Stimulated activated naive B cell treated with anti-CD40 and anti-IgM and Interleukin-4, amounts not matched to agents 10 μg/mL and 1 μg/mL and 100 μg/mL, for 72 hours (primary cell): ENCODE measurements around the gene STK38.
"Not testable (repeated sequence)": the region's sequence is repeated elsewhere in the genome, so short reads cannot be mapped to it uniquely, and the experiment has no call there.

Experiments
- ATAC-seq, 2 donors: fragments of 150-1000 bp; cut with Tn5 transposase; replicated peaks; 2 replicates each; pipeline ENCODE4 v1.10.0; 2021; ENCODE audit warnings: moderate library complexity in 1 of 2
- DNase-seq: peaks from one replicate; pipeline ENCODE4 v3.0.0; 2021
- H3K27ac Mint-ChIP-seq: one replicate; pipeline ENCODE4 v1.8.0; 2022; ENCODE audit warnings: mild to moderate bottlenecking, mixed read lengths
- H3K27me3 Mint-ChIP-seq, 2 donors: one replicate each; pipeline ENCODE4 v1.8.0; 2022; ENCODE audit warnings: mixed read lengths in 2 of 2
- H3K36me3 Mint-ChIP-seq, 2 donors: one replicate each; pipeline ENCODE4 v1.8.0; 2022; ENCODE audit warnings: mixed read lengths in 2 of 2, mild to moderate bottlenecking in 1 of 2
- H3K4me1 Mint-ChIP-seq, 2 donors: one replicate each; pipeline ENCODE4 v1.8.0; 2022; ENCODE audit warnings: mixed read lengths in 2 of 2, mild to moderate bottlenecking in 1 of 2
- H3K4me3 Mint-ChIP-seq, 2 donors: one replicate each; pipeline ENCODE4 v1.8.0; 2022; ENCODE audit warnings: mild to moderate bottlenecking in 2 of 2, mixed read lengths in 2 of 2, moderate library complexity in 1 of 2
- H3K9me3 Mint-ChIP-seq, 2 donors: one replicate each; pipeline ENCODE4 v1.8.0; 2022; ENCODE audit warnings: mixed read lengths in 2 of 2, mild to moderate bottlenecking in 1 of 2

Gene STK38

GRCh38 chr6:36469148-36469661 lies 78.1 kb downstream of the STK38 start:
- ATAC-seq (no peak), DNase-seq (no peak)
- Mint-ChIP-seq H3K27ac (peak overlapping the region; percentile 1), H3K4me1 (peaks cover 10 to 13% of the 10 kb centered on the region in 2 donors), H3K4me3 (no peak overlapping the region), H3K36me3 (peaks cover 20% of the 10 kb centered on the region in 2 donors), H3K27me3 (no peaks in the 10 kb centered on the region), H3K9me3 (no peaks in the 10 kb centered on the region)

GRCh38 chr6:36467625-36468024 lies 79.7 kb downstream of the STK38 start:
- no peak overlapping the region for H3K4me3 Mint-ChIP-seq
- ATAC-seq, result no peak
- no peaks in the 10 kb centered on the region for H3K9me3 Mint-ChIP-seq
- no peak for DNase-seq
- H3K27me3 Mint-ChIP-seq, result no peaks in the 10 kb centered on the region
- H3K36me3 Mint-ChIP-seq, result peaks cover 16 to 26% of the 10 kb centered on the region in 2 donors
- no peak overlapping the region for H3K27ac Mint-ChIP-seq
- peaks cover 14 to 20% of the 10 kb centered on the region in 2 donors for H3K4me1 Mint-ChIP-seq

GRCh38 chr6:36464233-36464632 lies 83.0 kb downstream of the STK38 start:
- Mint-ChIP-seq H3K27ac (no peak overlapping the region), H3K4me1 (peaks cover 22 to 36% of the 10 kb centered on the region in 2 donors), H3K4me3 (no peak overlapping the region), H3K9me3 (no peaks in the 10 kb centered on the region), H3K36me3 (peaks cover 10 to 33% of the 10 kb centered on the region in 2 donors), H3K27me3 (no peaks in the 10 kb centered on the region)
- no peak for ATAC-seq
- no peak for DNase-seq

GRCh38 chr6:36463676-36464075 lies 83.6 kb downstream of the STK38 start:
- no peaks in the 10 kb centered on the region for H3K9me3 Mint-ChIP-seq
- peaks cover 10 to 31% of the 10 kb centered on the region in 2 donors for H3K36me3 Mint-ChIP-seq
- peaks cover 19 to 33% of the 10 kb centered on the region in 2 donors for H3K4me1 Mint-ChIP-seq
- H3K4me3 Mint-ChIP-seq, result no peak overlapping the region
- ATAC-seq (no peak), DNase-seq (no peak)
- H3K27me3 Mint-ChIP-seq, result no peaks in the 10 kb centered on the region
- no peak overlapping the region for H3K27ac Mint-ChIP-seq

GRCh38 chr6:36461646-36462045 lies 85.6 kb downstream of the STK38 start:
- Mint-ChIP-seq H3K9me3 (no peaks in the 10 kb centered on the region), H3K4me3 (no peak overlapping the region), H3K27ac (no peak overlapping the region), H3K27me3 (no peaks in the 10 kb centered on the region), H3K36me3 (peaks cover 11 to 34% of the 10 kb centered on the region in 2 donors), H3K4me1 (peaks cover 19 to 37% of the 10 kb centered on the region in 2 donors)
- ATAC-seq (no peak), DNase-seq (no peak)

GRCh38 chr6:36460916-36461315 lies 86.4 kb downstream of the STK38 start:
- Mint-ChIP-seq H3K27me3 (no peaks in the 10 kb centered on the region), H3K36me3 (peaks cover 7 to 31% of the 10 kb centered on the region in 2 donors), H3K27ac (no peak overlapping the region), H3K4me3 (no peak overlapping the region), H3K4me1 (peaks cover 18 to 37% of the 10 kb centered on the region in 2 donors), H3K9me3 (no peaks in the 10 kb centered on the region)
- ATAC-seq (no peak), DNase-seq (no peak)

- H3K4me1 Mint-ChIP-seq, result peaks cover 18 to 35% of the 10 kb centered on the region in 2 donors
- peaks cover 7 to 31% of the 10 kb centered on the region in 2 donors for H3K36me3 Mint-ChIP-seq
- no peak overlapping the region for H3K4me3 Mint-ChIP-seq
- no peaks in the 10 kb centered on the region for H3K9me3 Mint-ChIP-seq
- DNase-seq, result no peak
- H3K27me3 Mint-ChIP-seq, result no peaks in the 10 kb centered on the region
- no peak for ATAC-seq
- H3K27ac Mint-ChIP-seq, result no peak overlapping the region
Measured at GRCh38 chr6:36459501-36459900, 87.8 kb downstream of the STK38 start.

GRCh38 chr6:36455486-36456027 lies 91.7 kb downstream of the STK38 start:
- Mint-ChIP-seq H3K9me3 (no peaks in the 10 kb centered on the region), H3K27me3 (no peaks in the 10 kb centered on the region), H3K36me3 (peaks cover 10 to 17% of the 10 kb centered on the region in 2 donors), H3K4me1 (peaks cover 6 to 17% of the 10 kb centered on the region in 2 donors), H3K27ac (no peak overlapping the region), H3K4me3 (no peak overlapping the region)
- DNase-seq (no peak), ATAC-seq (no peak)

- not testable (repeated sequence) for H3K27me3 Mint-ChIP-seq
Measured at GRCh38 chr6:36452897-36453296, 94.4 kb downstream of the STK38 start.

GRCh38 chr6:36449173-36449572 lies 98.1 kb downstream of the STK38 start:
- ATAC-seq, H3K27ac Mint-ChIP-seq, H3K27me3 Mint-ChIP-seq, H3K4me3 Mint-ChIP-seq, DNase-seq, H3K9me3 Mint-ChIP-seq: not testable (repeated sequence)
- H3K36me3 Mint-ChIP-seq, result peaks cover 22 to 28% of the 10 kb centered on the region in 2 donors
- H3K4me1 Mint-ChIP-seq, result peaks cover 16 to 25% of the 10 kb centered on the region in 2 donors

More at GRCh38 chr6:36452897-36453296, 94.4 kb downstream of the STK38 start:
- ATAC-seq, H3K27ac Mint-ChIP-seq, H3K9me3 Mint-ChIP-seq, DNase-seq, H3K4me3 Mint-ChIP-seq: not testable (repeated sequence)
- Mint-ChIP-seq H3K4me1 (peaks cover 6 to 14% of the 10 kb centered on the region in 2 donors), H3K36me3 (peaks cover 24 to 27% of the 10 kb centered on the region in 2 donors)

- peaks cover 20 to 37% of the 10 kb centered on the region in 2 donors for H3K4me1 Mint-ChIP-seq
- peak overlapping the region; percentile 67 for H3K27ac Mint-ChIP-seq
- no peak for ATAC-seq
- H3K4me3 Mint-ChIP-seq, result no peak overlapping the region
- H3K9me3 Mint-ChIP-seq, result no peaks in the 10 kb centered on the region
- H3K27me3 Mint-ChIP-seq, result no peaks in the 10 kb centered on the region
- H3K36me3 Mint-ChIP-seq, result peaks cover 16 to 25% of the 10 kb centered on the region in 2 donors
- no peak for DNase-seq
Measured at GRCh38 chr6:36445621-36446020, 101.7 kb downstream of the STK38 start.

GRCh38 chr6:36444470-36444869 lies 102.8 kb downstream of the STK38 start:
- peaks cover 17 to 31% of the 10 kb centered on the region in 2 donors for H3K4me1 Mint-ChIP-seq
- H3K27me3 Mint-ChIP-seq, result no peaks in the 10 kb centered on the region
- peaks cover 13 to 21% of the 10 kb centered on the region in 2 donors for H3K36me3 Mint-ChIP-seq
- ATAC-seq, result no peak
- H3K27ac Mint-ChIP-seq, result peak overlapping the region; percentile 51
- no peak for DNase-seq
- peak overlapping the region; percentile 92 to 96 for H3K4me3 Mint-ChIP-seq
- no peaks in the 10 kb centered on the region for H3K9me3 Mint-ChIP-seq
